HCEC 1CT (cell line): ENCODE data around the gene PCSK6.
"Not testable (repeated sequence)": the region's sequence is repeated elsewhere in the genome, so short reads cannot be mapped to it uniquely, and the experiment has no call there.

ENCODE experiments used
- DNase-seq: peaks from one replicate; pipeline ENCODE4 v3.0.0-alpha.2; 2017

Gene PCSK6

GRCh38 chr15:101427606-101428487 lies 61.7 kb downstream of the PCSK6 start:
- DNase-seq, result no peak

- no peak for DNase-seq
Measured at GRCh38 chr15:101426761-101427333, 62.7 kb downstream of the PCSK6 start.

- no peak for DNase-seq
Measured at GRCh38 chr15:101425787-101426365, 63.6 kb downstream of the PCSK6 start.

- DNase-seq, result no peak
Measured at GRCh38 chr15:101424984-101425383, 64.5 kb downstream of the PCSK6 start.

GRCh38 chr15:101420232-101420631 lies 69.3 kb downstream of the PCSK6 start:
- no peak for DNase-seq

- not testable (repeated sequence) for DNase-seq
Measured at GRCh38 chr15:101416475-101416874, 73.0 kb downstream of the PCSK6 start.

- DNase-seq, result no peak
Measured at GRCh38 chr15:101413239-101413638, 76.3 kb downstream of the PCSK6 start.

GRCh38 chr15:101411581-101411980 lies 77.9 kb downstream of the PCSK6 start:
- no peak for DNase-seq

- DNase-seq, result no peak
Measured at GRCh38 chr15:101411085-101411484, 78.4 kb downstream of the PCSK6 start.

GRCh38 chr15:101410612-101411011 lies 78.9 kb downstream of the PCSK6 start:
- DNase-seq, result no peak

- DNase-seq, result no peak
Measured at GRCh38 chr15:101409621-101410020, 79.9 kb downstream of the PCSK6 start.

GRCh38 chr15:101407966-101408775 lies 81.3 kb downstream of the PCSK6 start:
- no peak for DNase-seq

- DNase-seq, result no peak
Measured at GRCh38 chr15:101407439-101407838, 82.1 kb downstream of the PCSK6 start.

- no peak for DNase-seq
Measured at GRCh38 chr15:101406526-101407195, 82.8 kb downstream of the PCSK6 start.

- DNase-seq, result no peak
Measured at GRCh38 chr15:101406036-101406435, 83.5 kb downstream of the PCSK6 start.

GRCh38 chr15:101404245-101404644 lies 85.3 kb downstream of the PCSK6 start:
- DNase-seq, result no peak

GRCh38 chr15:101402883-101403282 lies 86.6 kb downstream of the PCSK6 start:
- DNase-seq, result not testable (repeated sequence)

GRCh38 chr15:101401286-101401685 lies 88.2 kb downstream of the PCSK6 start:
- no peak for DNase-seq

- no peak for DNase-seq
Measured at GRCh38 chr15:101399431-101399830, 90.1 kb downstream of the PCSK6 start.

GRCh38 chr15:101398247-101398646 lies 91.3 kb downstream of the PCSK6 start:
- DNase-seq, result no peak

GRCh38 chr15:101397521-101398003 lies 91.9 kb downstream of the PCSK6 start:
- no peak for DNase-seq

GRCh38 chr15:101396484-101397261 lies 92.8 kb downstream of the PCSK6 start:
- DNase-seq, result no peak
